IPS-18a (cell line): Measurements from ENCODE around the gene PRR32.
"Not testable (repeated sequence)": the region's sequence is repeated elsewhere in the genome, so short reads cannot be mapped to it uniquely, and the experiment has no call there.

Experiments used
- H3K27ac ChIP-seq: one replicate; pipeline ENCODE4 v1.5.1; 2013; ENCODE audit warnings: low read length
- H3K27me3 ChIP-seq: one replicate; pipeline ENCODE4 v1.6.1; 2013; ENCODE audit warnings: mild to moderate bottlenecking, low read length; ENCODE audit not compliant: control insufficient read depth, insufficient read depth
- H3K36me3 ChIP-seq: one replicate; pipeline ENCODE4 v1.6.1; 2013; ENCODE audit warnings: low read depth, low read length; ENCODE audit not compliant: control insufficient read depth
- H3K4me1 ChIP-seq: one replicate; pipeline ENCODE4 v1.6.1; 2013; ENCODE audit warnings: low read depth, low read length; ENCODE audit not compliant: control insufficient read depth
- H3K4me3 ChIP-seq: one replicate; pipeline ENCODE4 v1.5.1; 2013; ENCODE audit warnings: low read length
- H3K9ac ChIP-seq: one replicate; pipeline ENCODE4 v1.6.1; 2013; ENCODE audit warnings: mild to moderate bottlenecking, low read length, moderate library complexity
- H3K9me3 ChIP-seq: one replicate; pipeline ENCODE4 v1.6.1; 2013; ENCODE audit warnings: low read depth, low read length; ENCODE audit not compliant: control insufficient read depth

Gene PRR32

DNA sequence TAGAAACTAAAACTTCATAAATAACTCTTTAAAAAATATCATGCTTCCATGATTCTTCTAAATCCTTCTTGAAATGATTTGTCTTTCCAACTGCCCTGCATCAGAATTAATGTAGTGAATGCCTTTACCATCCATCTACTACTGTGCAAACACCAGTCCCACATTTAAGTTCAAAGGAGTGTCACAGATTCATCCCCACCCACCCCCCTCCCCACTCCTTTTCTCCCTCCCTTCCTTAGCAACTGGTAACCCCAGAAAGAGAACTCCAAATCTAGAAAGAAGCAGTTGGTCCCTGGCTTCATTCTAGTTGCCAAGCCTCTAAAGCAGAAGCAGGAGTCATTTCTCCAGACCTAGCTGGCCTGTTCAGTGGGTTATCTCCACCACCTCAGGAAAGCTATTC is at the start of gene PRR32:
TSS of gene PRR32 (plus strand) at position 301 of the 400 bp plus-strand sequence. CDS start 115 bp downstream, outside the sequence.
- Histone ChIP-seq H3K4me1 (no peaks in the 10 kb centered on the region), H3K9me3 (peaks cover 16% of the 10 kb centered on the region), H3K9ac (no peak within 1 kb of the TSS), H3K36me3 (no peaks in the 10 kb centered on the region), H3K4me3 (no peak within 1 kb of the TSS), H3K27ac (no peak within 1 kb of the TSS), H3K27me3 (no peaks in the 10 kb centered on the region)

- Histone ChIP-seq H3K27ac (no peak overlapping the region), H3K9ac (no peak overlapping the region), H3K4me3 (no peak overlapping the region), H3K9me3 (peaks cover 44% of the 10 kb centered on the region), H3K36me3 (no peaks in the 10 kb centered on the region), H3K27me3 (no peaks in the 10 kb centered on the region), H3K4me1 (no peaks in the 10 kb centered on the region)
These were observed 49.4 kb upstream of the PRR32 start for GRCh38 chrX:126770179-126770578.

GRCh38 chrX:126785539-126785938 is 34.0 kb upstream of the PRR32 start:
- Histone ChIP-seq H3K9me3 (peaks cover 14% of the 10 kb centered on the region), H3K36me3 (no peaks in the 10 kb centered on the region), H3K27ac (no peak overlapping the region), H3K9ac (no peak overlapping the region), H3K27me3 (no peaks in the 10 kb centered on the region), H3K4me1 (no peaks in the 10 kb centered on the region), H3K4me3 (no peak overlapping the region)

GRCh38 chrX:126799059-126799458 is 20.5 kb upstream of the PRR32 start:
- Histone ChIP-seq H3K27ac (no peak overlapping the region), H3K9ac (no peak overlapping the region), H3K9me3 (peaks cover 18% of the 10 kb centered on the region), H3K4me3 (no peak overlapping the region), H3K27me3 (no peaks in the 10 kb centered on the region), H3K4me1 (no peaks in the 10 kb centered on the region), H3K36me3 (no peaks in the 10 kb centered on the region)

DNA sequence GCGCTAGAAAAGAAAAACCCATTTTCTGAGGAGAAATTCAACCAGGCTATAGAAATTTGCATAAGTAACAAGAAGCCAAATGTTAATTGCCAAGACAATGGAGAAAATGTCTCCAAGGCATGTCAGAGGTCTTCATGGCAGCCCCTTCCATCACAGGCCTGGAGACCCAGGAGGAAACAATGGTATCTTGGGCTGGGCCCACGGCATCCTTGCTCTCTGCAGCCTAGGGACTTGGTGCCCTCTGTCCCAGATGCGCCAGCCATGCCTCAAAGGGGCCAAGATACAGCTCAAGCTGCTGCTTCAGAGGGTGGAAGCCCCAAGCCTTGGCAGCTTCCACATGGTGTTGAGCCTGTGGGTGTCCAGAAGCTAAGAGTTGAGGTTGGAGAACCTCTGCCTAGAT is 12.7 kb upstream of the PRR32 start:
- not testable (repeated sequence) for H3K4me1 ChIP-seq, H3K36me3 ChIP-seq, H3K4me3 ChIP-seq, H3K9ac ChIP-seq, H3K27ac ChIP-seq, H3K27me3 ChIP-seq
- peaks cover 14% of the 10 kb centered on the region for H3K9me3 ChIP-seq

DNA sequence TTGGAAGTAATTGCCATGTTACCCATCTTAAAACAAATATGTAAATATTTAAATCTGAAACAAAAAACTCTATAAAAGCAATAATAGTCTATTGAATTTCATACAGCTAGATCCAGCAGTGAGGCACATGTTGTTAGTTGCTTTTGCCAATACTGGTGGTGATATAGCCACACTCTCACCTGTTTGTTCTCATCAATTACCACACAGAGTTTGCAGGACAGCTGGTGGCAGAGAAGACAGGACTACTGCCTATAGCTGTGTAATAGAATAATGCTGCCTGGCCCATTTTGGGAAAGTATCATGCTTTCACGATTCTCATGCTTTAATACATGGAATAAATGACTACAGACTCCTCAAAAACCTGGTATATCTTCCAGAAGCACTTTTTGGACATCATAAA is 3.7 kb upstream of the PRR32 start:
- Histone ChIP-seq H3K9ac (no peak overlapping the region), H3K4me3 (no peak overlapping the region), H3K27ac (no peak overlapping the region), H3K36me3 (no peaks in the 10 kb centered on the region), H3K9me3 (peaks cover 7% of the 10 kb centered on the region), H3K27me3 (no peaks in the 10 kb centered on the region), H3K4me1 (no peaks in the 10 kb centered on the region)

GRCh38 chrX:126820700-126821420 is 1.3 kb downstream of the PRR32 start:
- Histone ChIP-seq H3K9me3 (peaks cover 20% of the 10 kb centered on the region), H3K36me3 (no peaks in the 10 kb centered on the region), H3K9ac (no peak overlapping the region), H3K4me3 (no peak overlapping the region), H3K27me3 (no peaks in the 10 kb centered on the region), H3K4me1 (no peaks in the 10 kb centered on the region), H3K27ac (no peak overlapping the region)

- Histone ChIP-seq H3K36me3 (no peaks in the 10 kb centered on the region), H3K9ac (no peak overlapping the region), H3K4me3 (no peak overlapping the region), H3K27me3 (no peaks in the 10 kb centered on the region), H3K27ac (no peak overlapping the region), H3K9me3 (peaks cover 21% of the 10 kb centered on the region), H3K4me1 (no peaks in the 10 kb centered on the region)
These were observed 4.9 kb downstream of the PRR32 start for GRCh38 chrX:126824338-126825007.

DNA sequence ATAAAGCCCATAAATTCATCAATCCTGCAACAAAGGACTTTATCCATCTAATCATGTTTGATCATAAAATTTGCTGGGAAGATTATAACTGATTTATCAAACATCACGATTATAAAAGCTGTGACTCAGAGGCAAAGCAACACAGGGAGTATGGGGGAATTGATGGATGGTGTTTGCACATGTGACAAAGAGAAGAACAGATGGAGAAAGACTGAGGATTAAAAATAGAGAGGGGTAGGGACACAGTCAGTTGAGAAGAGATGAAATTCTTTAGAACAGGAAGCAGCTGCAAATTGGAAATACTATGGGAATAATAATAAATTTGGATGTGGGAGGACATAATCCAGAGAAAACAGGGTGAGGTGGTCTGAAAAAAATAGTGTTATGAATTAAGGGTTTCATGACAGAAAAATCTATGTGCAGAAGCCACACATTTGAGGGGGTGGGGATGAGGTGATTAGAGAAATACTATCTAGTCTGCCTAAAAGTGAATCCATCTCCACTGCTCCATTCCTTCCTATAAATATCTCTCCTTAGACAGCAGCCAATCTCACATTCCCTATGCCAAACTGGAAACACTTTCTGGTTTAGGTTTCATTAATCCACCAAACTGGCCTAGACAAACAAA is 6.2 kb downstream of the PRR32 start:
- no peak overlapping the region for H3K4me3 ChIP-seq
- H3K27ac ChIP-seq = no peak overlapping the region
- no peaks in the 10 kb centered on the region for H3K27me3 ChIP-seq
- peaks cover 23% of the 10 kb centered on the region for H3K9me3 ChIP-seq
- no peaks in the 10 kb centered on the region for H3K4me1 ChIP-seq
- no peaks in the 10 kb centered on the region for H3K36me3 ChIP-seq
- no peak overlapping the region for H3K9ac ChIP-seq

DNA sequence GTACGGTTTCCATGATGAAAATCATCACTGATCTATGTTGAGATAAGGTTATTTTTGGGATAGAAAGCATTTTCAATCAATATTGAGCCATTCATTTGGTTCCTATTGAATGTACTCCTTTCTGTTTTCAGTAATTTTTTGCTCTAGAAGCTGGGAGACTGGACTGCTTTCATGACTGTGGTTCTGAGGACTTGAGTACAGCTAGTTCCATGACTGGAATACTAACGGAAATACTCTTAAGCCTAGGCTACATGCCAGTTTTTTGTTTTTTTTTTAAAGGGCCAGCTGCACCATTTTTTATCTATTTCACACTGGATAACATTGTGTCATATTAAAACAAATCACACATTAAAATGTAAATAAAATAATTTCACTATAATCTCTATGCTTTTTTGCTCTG is 16.7 kb downstream of the PRR32 start:
- Histone ChIP-seq H3K27ac (no peak overlapping the region), H3K36me3 (no peaks in the 10 kb centered on the region), H3K9ac (no peak overlapping the region), H3K4me1 (no peaks in the 10 kb centered on the region), H3K9me3 (peaks cover 7% of the 10 kb centered on the region), H3K27me3 (no peaks in the 10 kb centered on the region), H3K4me3 (no peak overlapping the region)

GRCh38 chrX:126847143-126847542 is 27.6 kb downstream of the PRR32 start:
- Histone ChIP-seq H3K27ac (no peak overlapping the region), H3K27me3 (no peaks in the 10 kb centered on the region), H3K36me3 (no peaks in the 10 kb centered on the region), H3K9ac (no peak overlapping the region), H3K4me3 (no peak overlapping the region), H3K4me1 (no peaks in the 10 kb centered on the region), H3K9me3 (peaks cover 5% of the 10 kb centered on the region)
